ENCODE measurements around the gene TNXB. TPM values are rescaled to one million over a fixed set of nuclear protein-coding genes. Genes with fewer than 3 reads are reported as not detected.
"Not testable (repeated sequence)": the region's sequence is repeated elsewhere in the genome, so short reads cannot be mapped to it uniquely, and the experiment has no call there.

The TNXB gene
- polyA plus RNA-seq, 2 of the 4 experiments (the other 2 are of a cell fraction) = 0.80 to 1.7 TPM

DNA sequence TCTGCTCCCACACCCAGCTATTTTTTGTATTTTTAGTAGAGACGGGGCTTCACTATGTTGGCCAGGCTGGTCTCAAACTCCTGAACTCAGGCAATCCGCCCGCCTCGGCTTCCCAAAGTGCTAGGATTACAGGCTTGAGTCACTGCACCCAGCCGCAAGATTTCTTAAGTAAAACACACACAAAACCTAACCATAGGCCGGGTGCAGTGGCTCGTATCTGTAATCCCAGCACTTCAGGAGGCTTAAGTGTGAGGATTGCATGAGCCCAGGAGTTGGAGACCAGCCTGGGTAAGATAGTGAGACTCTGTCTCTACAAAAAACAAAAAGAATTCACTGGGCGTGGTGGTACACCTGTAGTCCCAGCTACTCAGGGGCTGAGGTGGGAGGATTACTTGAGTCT lies 8.9 kb downstream of the TNXB start:
- WGBS (ENCODE audit: missing lambda C conversion rate) = 79% methylated on average over 8 of the region's 8 CpGs
- CTCF ChIA-PET = interaction anchor here (0.6 kb wide), 1 partner anchor 41 kb away, joined by 3 read pairs; no protein-coding TSS in a partner anchor
- H3K9me3 ChIP-seq; H3K4me2 ChIP-seq; H3K4me1 ChIP-seq; ATAC-seq; DNase-seq (ENCODE audit: low read depth in 1 of 2, low spot score in 1 of 2); H3K27ac ChIP-seq; H3K4me3 ChIP-seq; FAIRE-seq: not testable (repeated sequence)
- POLR2A ChIA-PET = interaction anchor here (0.7 kb wide), 1 partner anchor 397 kb away, joined by 7 read pairs; no protein-coding TSS in a partner anchor

DNA sequence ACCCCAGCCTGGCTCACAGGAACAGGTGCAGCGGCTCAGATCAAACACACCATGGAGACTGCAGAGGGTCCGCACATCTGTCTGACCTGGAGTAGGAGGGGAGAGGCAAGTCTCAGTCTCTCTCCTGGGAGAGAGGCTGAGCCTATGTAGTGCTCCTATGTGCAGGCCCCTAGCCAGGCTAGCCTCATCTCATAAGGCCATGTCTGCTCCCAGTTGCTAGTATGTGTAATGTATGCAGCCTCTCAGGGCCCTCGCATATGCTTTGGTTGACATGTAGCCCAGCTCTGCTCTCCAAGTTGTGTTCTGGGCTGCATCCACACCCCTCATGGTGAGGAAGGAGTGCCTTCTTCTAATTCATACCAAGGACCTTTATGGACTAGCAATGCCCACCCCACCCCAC lies 11.8 kb downstream of the TNXB start:
- Histone ChIP-seq H3K4me2 (no peak overlapping the region), H3K27ac (no peak overlapping the region), H3K4me1 (peaks cover 10% of the 10 kb centered on the region; the same call in 2 of the 3 replicates), H3K4me3 (no peak overlapping the region), H3K9me3 (no peaks in the 10 kb centered on the region)
- ChIA-PET CTCF (interaction anchor here (1.3 to 1.9 kb wide), 2 partner anchors 9 to 21 kb away, joined by 3 to 9 read pairs; no protein-coding TSS in a partner anchor), POLR2A (no interaction called here)
- 83% methylated on average over 1 of the region's 3 CpGs for WGBS (ENCODE audit: missing lambda C conversion rate)
- ATAC-seq (no peak), DNase-seq (ENCODE audit: low read depth in 1 of 2, low spot score in 1 of 2) (no peak), FAIRE-seq (no peak)
- TF ChIP-seq, protein P1, sequence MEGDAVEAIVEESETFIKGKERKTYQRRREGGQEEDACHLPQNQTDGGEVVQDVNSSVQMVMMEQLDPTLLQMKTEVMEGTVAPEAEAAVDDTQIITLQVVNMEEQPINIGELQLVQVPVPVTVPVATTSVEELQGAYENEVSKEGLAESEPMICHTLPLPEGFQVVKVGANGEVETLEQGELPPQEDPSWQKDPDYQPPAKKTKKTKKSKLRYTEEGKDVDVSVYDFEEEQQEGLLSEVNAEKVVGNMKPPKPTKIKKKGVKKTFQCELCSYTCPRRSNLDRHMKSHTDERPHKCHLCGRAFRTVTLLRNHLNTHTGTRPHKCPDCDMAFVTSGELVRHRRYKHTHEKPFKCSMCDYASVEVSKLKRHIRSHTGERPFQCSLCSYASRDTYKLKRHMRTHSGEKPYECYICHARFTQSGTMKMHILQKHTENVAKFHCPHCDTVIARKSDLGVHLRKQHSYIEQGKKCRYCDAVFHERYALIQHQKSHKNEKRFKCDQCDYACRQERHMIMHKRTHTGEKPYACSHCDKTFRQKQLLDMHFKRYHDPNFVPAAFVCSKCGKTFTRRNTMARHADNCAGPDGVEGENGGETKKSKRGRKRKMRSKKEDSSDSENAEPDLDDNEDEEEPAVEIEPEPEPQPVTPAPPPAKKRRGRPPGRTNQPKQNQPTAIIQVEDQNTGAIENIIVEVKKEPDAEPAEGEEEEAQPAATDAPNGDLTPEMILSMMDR (IDR thresholded peaks at IDR 0.05) = no peak
- TF ChIP-seq BHLHE40 (IDR thresholded peaks at IDR 0.05; ENCODE audit: low read depth, low read length) = no peak
- TF ChIP-seq, protein P2, sequence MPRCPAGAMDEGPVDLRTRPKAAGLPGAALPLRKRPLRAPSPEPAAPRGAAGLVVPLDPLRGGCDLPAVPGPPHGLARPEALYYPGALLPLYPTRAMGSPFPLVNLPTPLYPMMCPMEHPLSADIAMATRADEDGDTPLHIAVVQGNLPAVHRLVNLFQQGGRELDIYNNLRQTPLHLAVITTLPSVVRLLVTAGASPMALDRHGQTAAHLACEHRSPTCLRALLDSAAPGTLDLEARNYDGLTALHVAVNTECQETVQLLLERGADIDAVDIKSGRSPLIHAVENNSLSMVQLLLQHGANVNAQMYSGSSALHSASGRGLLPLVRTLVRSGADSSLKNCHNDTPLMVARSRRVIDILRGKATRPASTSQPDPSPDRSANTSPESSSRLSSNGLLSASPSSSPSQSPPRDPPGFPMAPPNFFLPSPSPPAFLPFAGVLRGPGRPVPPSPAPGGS (IDR thresholded peaks at IDR 0.05) = no peak
- TF ChIP-seq NPAS2 (CRISPR knock-in tag; IDR thresholded peaks at IDR 0.05; ENCODE audit: borderline replicate concordance) = no peak
- no peak for TF ChIP-seq MAZ (IDR thresholded peaks at IDR 0.05; ENCODE audit: borderline replicate concordance, low read depth, low read length)
- TF ChIP-seq ZNF302 (CRISPR knock-in tag; IDR thresholded peaks at IDR 0.05) = no peak
- TF ChIP-seq CEBPB (IDR thresholded peaks at IDR 0.05) = no peak
- no peak for TF ChIP-seq KDM5A (IDR thresholded peaks at IDR 0.05)
- no peak for TF ChIP-seq SMC3 (IDR thresholded peaks at IDR 0.05)
- TF ChIP-seq POLR2AphosphoS2 (conservative IDR thresholded peaks at IDR 0.05; ENCODE audit: low read length) = no peak
- no peak for TF ChIP-seq EHMT2 (IDR thresholded peaks at IDR 0.05; ENCODE audit: low read depth)
- no peak for TF ChIP-seq RARB (CRISPR knock-in tag; IDR thresholded peaks at IDR 0.05)
- TF ChIP-seq, protein P3, sequence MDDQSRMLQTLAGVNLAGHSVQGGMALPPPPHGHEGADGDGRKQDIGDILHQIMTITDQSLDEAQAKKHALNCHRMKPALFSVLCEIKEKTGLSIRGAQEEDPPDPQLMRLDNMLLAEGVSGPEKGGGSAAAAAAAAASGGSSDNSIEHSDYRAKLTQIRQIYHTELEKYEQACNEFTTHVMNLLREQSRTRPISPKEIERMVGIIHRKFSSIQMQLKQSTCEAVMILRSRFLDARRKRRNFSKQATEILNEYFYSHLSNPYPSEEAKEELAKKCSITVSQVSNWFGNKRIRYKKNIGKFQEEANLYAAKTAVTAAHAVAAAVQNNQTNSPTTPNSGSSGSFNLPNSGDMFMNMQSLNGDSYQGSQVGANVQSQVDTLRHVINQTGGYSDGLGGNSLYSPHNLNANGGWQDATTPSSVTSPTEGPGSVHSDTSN (IDR thresholded peaks at IDR 0.05) = no peak
- TF ChIP-seq FOSB (CRISPR knock-in tag; IDR thresholded peaks at IDR 0.05) = no peak

DNA sequence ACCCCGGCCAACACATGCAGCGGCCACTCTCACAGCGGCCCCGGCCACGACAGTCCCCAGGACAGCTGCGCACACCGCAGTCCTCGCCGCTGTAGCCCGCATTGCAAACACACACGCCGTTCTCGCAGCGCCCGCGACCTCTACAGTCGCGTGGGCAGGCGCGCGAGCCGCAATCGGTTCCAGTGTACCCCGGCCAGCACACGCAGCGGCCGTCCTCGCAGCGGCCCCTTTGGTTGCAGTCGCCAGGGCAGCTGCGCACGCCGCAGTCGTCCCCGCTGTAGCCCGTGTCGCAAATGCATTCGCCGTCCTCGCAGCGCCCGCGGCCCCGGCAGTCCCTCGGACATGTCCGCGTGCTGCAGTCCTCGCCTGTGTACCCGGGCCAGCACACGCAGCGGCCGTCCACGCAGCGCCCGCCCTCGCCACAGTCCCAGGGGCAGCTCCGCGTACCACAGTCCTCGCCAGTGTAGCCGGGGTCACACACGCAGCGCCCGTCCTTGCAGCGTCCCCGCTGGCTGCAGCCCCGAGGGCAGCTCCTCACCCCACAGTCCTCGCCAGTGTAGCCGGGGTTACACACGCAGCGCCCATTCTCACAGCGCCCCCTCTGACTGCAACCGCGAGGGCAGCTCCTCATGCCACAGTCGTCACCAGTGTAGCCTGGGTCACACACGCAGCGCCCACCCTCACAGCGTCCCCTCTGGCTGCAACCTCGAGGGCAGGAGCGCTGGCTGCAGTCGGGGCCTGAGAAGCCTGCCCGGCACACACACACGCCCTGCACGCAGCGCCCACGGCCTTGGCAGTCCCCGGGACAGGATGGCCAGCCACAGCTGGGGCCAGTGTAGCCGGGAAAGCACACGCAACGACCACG lies 12.5 kb downstream of the TNXB start:
- WGBS (ENCODE audit: missing lambda C conversion rate) = 51% methylated on average over 18 of the region's 90 CpGs
- Histone ChIP-seq H3K27ac (no peak overlapping the region), H3K4me3 (no peak overlapping the region), H3K4me1 (peaks cover 11% of the 10 kb centered on the region; the same call in 2 of the 3 replicates), H3K9me3 (no peaks in the 10 kb centered on the region), H3K4me2 (no peak overlapping the region; the same call in 2 of the 3 replicates)
- POLR2A ChIA-PET = no interaction called here
- CTCF ChIA-PET = interaction anchor here (1.3 kb wide), 1 partner anchor 8 kb away, joined by 3 read pairs; no protein-coding TSS in a partner anchor
- ATAC-seq (peak in 1 of 2 experiments; percentile 42; a peak in 3 of 6 replicates), DNase-seq (ENCODE audit: low read depth in 1 of 2, low spot score in 1 of 2) (no peak), FAIRE-seq (no peak)
- TF ChIP-seq EHMT2 (IDR thresholded peaks at IDR 0.05; ENCODE audit: low read depth) = no peak
- TF ChIP-seq RCOR1 (IDR thresholded peaks at IDR 0.05; ENCODE audit: low read depth, low read length) = no peak
- TF ChIP-seq CHD2 (IDR thresholded peaks at IDR 0.05; ENCODE audit: low read length, partially characterized antibody) = no peak
- no peak for TF ChIP-seq NFE2L2 (conservative IDR thresholded peaks at IDR 0.05; ENCODE audit: low read length)
- TF ChIP-seq ESRRA (IDR thresholded peaks at IDR 0.05; ENCODE audit: borderline replicate concordance, low read length) = no peak
- no peak for TF ChIP-seq TFCP2L1 (CRISPR knock-in tag; IDR thresholded peaks at IDR 0.05)
- no peak for TF ChIP-seq SMC3 (IDR thresholded peaks at IDR 0.05)
